ENCODE data around the gene ACSM2A.
"Not testable (repeated sequence)": the region's sequence is repeated elsewhere in the genome, so short reads cannot be mapped to it uniquely, and the experiment has no call there.

GRCh38 chr16:20491448-20491847 lies 40.1 kb downstream of the ACSM2A start:
- TF ChIP-seq, protein P1, sequence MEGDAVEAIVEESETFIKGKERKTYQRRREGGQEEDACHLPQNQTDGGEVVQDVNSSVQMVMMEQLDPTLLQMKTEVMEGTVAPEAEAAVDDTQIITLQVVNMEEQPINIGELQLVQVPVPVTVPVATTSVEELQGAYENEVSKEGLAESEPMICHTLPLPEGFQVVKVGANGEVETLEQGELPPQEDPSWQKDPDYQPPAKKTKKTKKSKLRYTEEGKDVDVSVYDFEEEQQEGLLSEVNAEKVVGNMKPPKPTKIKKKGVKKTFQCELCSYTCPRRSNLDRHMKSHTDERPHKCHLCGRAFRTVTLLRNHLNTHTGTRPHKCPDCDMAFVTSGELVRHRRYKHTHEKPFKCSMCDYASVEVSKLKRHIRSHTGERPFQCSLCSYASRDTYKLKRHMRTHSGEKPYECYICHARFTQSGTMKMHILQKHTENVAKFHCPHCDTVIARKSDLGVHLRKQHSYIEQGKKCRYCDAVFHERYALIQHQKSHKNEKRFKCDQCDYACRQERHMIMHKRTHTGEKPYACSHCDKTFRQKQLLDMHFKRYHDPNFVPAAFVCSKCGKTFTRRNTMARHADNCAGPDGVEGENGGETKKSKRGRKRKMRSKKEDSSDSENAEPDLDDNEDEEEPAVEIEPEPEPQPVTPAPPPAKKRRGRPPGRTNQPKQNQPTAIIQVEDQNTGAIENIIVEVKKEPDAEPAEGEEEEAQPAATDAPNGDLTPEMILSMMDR (conservative IDR thresholded peaks at IDR 0.05; ENCODE audit: low read depth, low read length): not testable (repeated sequence)
- not testable (repeated sequence) for TF ChIP-seq RCOR1 (IDR thresholded peaks at IDR 0.05; ENCODE audit: insufficient replicate concordance, low read length)
- TF ChIP-seq, protein P2, sequence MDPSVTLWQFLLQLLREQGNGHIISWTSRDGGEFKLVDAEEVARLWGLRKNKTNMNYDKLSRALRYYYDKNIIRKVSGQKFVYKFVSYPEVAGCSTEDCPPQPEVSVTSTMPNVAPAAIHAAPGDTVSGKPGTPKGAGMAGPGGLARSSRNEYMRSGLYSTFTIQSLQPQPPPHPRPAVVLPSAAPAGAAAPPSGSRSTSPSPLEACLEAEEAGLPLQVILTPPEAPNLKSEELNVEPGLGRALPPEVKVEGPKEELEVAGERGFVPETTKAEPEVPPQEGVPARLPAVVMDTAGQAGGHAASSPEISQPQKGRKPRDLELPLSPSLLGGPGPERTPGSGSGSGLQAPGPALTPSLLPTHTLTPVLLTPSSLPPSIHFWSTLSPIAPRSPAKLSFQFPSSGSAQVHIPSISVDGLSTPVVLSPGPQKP (IDR thresholded peaks at IDR 0.05; ENCODE audit: borderline replicate concordance, low read depth, low read length): not testable (repeated sequence)
